Parathyroid adenoma (tissue), 2 donors: ENCODE measurements around the gene IFRD2.
"Not testable (repeated sequence)": the region's sequence is repeated elsewhere in the genome, so short reads cannot be mapped to it uniquely, and the experiment has no call there.

Source experiments
- H2AFZ ChIP-seq: fragments of 300-600 bp; sonication (generic); one replicate; pipeline ENCODE4 v1.7.0; 2017; ENCODE audit warnings: antibody characterized with exemption, mild to moderate bottlenecking
- H3K27ac ChIP-seq: fragments of 300-600 bp; sonication (generic); one replicate; pipeline ENCODE4 v1.7.0; 2017
- H3K27me3 ChIP-seq: fragments of 300-600 bp; sonication (generic); one replicate; pipeline ENCODE4 v1.7.0; 2017; ENCODE audit warnings: low read length; ENCODE audit not compliant: control insufficient read depth, insufficient read depth
- H3K36me3 ChIP-seq: fragments of 300-600 bp; sonication (generic); one replicate; pipeline ENCODE4 v1.7.0; 2017; ENCODE audit warnings: low read length; ENCODE audit not compliant: control insufficient read depth, insufficient read depth
- H3K4me1 ChIP-seq: fragments of 300-600 bp; sonication (generic); one replicate; pipeline ENCODE4 v1.7.0; 2017; ENCODE audit warnings: control low read depth
- H3K4me2 ChIP-seq: fragments of 300-600 bp; sonication (generic); one replicate; pipeline ENCODE4 v1.7.0; 2017; ENCODE audit warnings: low read length
- H3K4me3 ChIP-seq: fragments of 300-600 bp; sonication (generic); one replicate; pipeline ENCODE4 v1.7.0; 2017; ENCODE audit warnings: low read depth, low read length
- H3K79me2 ChIP-seq: fragments of 300-600 bp; sonication (generic); one replicate; pipeline ENCODE4 v1.7.0; 2017; ENCODE audit warnings: control low read depth
- H3K9ac ChIP-seq: fragments of 300-600 bp; sonication (generic); one replicate; pipeline ENCODE4 v1.7.0; 2017; ENCODE audit warnings: mild to moderate bottlenecking
- H3K9me3 ChIP-seq: fragments of 300-600 bp; sonication (generic); one replicate; pipeline ENCODE4 v1.7.0; 2017; ENCODE audit warnings: low read length; ENCODE audit not compliant: control insufficient read depth
- TF ChIP-seq, protein P1 (sequence below): fragments of 300-600 bp; sonication (generic); IDR thresholded peaks from one replicate; pipeline ENCODE4 v1.7.0; 2017; ENCODE audit warnings: antibody characterized with exemption, mild to moderate bottlenecking
- donor health status: primary hyperparathyroidism.

The IFRD2 gene

DNA sequence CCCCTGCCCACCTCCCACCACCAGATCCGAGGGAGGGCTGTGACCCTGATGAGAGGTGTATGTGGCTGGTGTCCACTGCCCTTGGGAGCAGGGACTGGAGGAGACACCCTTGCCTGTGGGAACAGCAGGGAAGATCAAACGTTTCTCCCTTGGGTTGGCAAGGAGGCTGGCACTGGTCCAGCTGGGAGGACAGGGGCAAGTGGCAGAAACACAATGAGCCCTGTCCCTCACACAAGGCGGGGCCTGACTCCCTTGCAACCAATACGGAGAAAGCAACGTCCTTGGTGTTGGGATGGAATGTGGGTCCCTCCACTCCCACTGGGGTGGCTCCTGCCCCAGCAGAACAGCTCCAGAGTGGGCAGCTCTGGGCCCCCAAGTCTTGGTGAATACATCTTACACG is 25.1 kb upstream of the IFRD2 start:
- H3K4me1 ChIP-seq = peaks cover 33% of the 10 kb centered on the region
- H3K9me3 ChIP-seq = no peaks in the 10 kb centered on the region
- H3K27me3 ChIP-seq = no peaks in the 10 kb centered on the region
- H3K9ac ChIP-seq = no peak overlapping the region
- H3K36me3 ChIP-seq = no peaks in the 10 kb centered on the region
- peaks cover 7% of the 10 kb centered on the region for H3K79me2 ChIP-seq
- H3K4me3 ChIP-seq = no peak overlapping the region
- peak overlapping the region; percentile 51 for H3K27ac ChIP-seq
- H2AFZ ChIP-seq = no peak overlapping the region
- TF ChIP-seq, protein P1, sequence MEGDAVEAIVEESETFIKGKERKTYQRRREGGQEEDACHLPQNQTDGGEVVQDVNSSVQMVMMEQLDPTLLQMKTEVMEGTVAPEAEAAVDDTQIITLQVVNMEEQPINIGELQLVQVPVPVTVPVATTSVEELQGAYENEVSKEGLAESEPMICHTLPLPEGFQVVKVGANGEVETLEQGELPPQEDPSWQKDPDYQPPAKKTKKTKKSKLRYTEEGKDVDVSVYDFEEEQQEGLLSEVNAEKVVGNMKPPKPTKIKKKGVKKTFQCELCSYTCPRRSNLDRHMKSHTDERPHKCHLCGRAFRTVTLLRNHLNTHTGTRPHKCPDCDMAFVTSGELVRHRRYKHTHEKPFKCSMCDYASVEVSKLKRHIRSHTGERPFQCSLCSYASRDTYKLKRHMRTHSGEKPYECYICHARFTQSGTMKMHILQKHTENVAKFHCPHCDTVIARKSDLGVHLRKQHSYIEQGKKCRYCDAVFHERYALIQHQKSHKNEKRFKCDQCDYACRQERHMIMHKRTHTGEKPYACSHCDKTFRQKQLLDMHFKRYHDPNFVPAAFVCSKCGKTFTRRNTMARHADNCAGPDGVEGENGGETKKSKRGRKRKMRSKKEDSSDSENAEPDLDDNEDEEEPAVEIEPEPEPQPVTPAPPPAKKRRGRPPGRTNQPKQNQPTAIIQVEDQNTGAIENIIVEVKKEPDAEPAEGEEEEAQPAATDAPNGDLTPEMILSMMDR = no peak
- H3K4me2 ChIP-seq = no peak overlapping the region

DNA sequence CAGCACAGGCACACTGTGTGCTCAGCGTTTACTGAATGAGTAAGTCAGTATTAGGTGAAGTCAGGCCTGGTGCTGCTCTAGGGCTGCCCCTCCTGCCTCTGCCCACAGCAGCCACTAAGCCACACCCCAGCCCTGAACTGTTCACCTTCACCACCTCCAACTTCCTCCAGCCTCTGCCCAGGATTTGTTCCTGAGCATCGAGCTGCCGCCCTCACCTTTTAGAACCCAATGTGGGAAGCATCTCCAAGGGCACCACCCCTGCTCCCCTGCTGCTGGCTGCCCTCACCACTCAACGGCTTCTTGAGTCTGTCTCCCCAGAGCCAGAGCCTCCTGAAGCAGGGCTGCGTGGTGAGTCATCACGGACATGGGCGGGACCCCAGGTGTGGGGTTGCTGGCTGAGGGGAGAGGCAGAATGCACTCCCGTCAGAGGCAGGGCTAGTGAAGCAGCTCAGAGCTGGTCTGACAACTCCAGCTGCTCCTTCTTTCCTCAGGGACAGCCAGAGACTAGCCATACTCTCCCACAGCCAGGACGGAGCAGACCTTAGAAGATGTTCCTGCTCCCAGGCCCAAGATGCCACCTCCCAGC is 24.5 kb upstream of the IFRD2 start:
- H3K4me1 ChIP-seq = peaks cover 28% of the 10 kb centered on the region
- H3K79me2 ChIP-seq = peaks cover 7% of the 10 kb centered on the region
- peak overlapping the region; percentile 51 for H3K27ac ChIP-seq
- TF ChIP-seq, protein P1 = no peak
- no peaks in the 10 kb centered on the region for H3K27me3 ChIP-seq
- H2AFZ ChIP-seq = no peak overlapping the region
- no peaks in the 10 kb centered on the region for H3K9me3 ChIP-seq
- no peak overlapping the region for H3K9ac ChIP-seq
- H3K4me3 ChIP-seq = no peak overlapping the region
- H3K4me2 ChIP-seq = no peak overlapping the region
- no peaks in the 10 kb centered on the region for H3K36me3 ChIP-seq

DNA sequence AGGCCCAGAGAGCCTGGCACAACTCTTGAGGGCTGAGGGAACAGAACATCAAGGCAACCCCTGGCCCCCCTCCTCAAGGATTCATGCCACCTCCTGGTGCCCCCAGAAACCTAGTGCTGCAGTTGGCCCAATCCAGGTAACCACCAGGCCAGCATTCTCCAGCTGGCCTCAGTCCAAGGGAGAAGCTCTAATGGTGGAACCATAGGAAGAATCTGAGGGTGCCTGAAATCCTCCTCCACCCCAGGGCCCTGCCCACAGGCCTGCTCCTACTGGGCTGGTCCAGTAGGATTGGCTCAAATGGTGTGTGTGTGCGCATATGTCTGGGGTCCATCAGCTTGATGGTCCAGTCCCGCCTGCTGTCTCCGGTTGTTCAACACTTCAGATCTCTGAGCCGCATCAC is 22.6 kb upstream of the IFRD2 start:
- Histone ChIP-seq H3K4me1 (peaks cover 22% of the 10 kb centered on the region), H3K4me2 (no peak overlapping the region), H2AFZ (no peak overlapping the region), H3K9me3 (no peaks in the 10 kb centered on the region), H3K36me3 (no peaks in the 10 kb centered on the region), H3K9ac (no peak overlapping the region), H3K4me3 (no peak overlapping the region), H3K27ac (no peak overlapping the region), H3K79me2 (peaks cover 7% of the 10 kb centered on the region), H3K27me3 (no peaks in the 10 kb centered on the region)
- TF ChIP-seq, protein P1 = no peak

DNA sequence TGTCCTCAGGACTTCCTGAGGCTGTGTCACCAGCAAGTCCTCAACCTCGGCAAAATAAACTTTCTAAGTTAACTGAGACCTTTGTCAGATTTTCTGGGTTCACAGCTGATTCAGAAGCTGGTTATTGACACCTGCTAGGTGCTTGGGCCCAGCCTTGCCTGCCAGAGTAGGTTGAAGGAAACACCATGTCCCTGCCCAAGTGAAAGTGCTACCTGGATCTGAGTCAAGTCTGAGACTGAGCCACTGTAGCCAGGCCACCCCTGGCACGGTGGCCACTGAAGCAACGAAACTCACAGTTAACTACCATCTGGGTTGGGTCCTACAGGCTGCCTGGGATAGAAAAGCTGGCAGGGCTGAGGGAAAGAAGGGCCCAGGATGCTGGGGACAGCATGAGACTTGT is 22.1 kb upstream of the IFRD2 start:
- Histone ChIP-seq H3K79me2 (peaks cover 6% of the 10 kb centered on the region), H3K4me3 (no peak overlapping the region), H3K36me3 (no peaks in the 10 kb centered on the region), H3K27ac (peak overlapping the region; percentile 37), H3K4me1 (peaks cover 20% of the 10 kb centered on the region), H3K9ac (no peak overlapping the region), H2AFZ (no peak overlapping the region), H3K9me3 (no peaks in the 10 kb centered on the region), H3K4me2 (no peak overlapping the region), H3K27me3 (no peaks in the 10 kb centered on the region)
- TF ChIP-seq, protein P1 = no peak

DNA sequence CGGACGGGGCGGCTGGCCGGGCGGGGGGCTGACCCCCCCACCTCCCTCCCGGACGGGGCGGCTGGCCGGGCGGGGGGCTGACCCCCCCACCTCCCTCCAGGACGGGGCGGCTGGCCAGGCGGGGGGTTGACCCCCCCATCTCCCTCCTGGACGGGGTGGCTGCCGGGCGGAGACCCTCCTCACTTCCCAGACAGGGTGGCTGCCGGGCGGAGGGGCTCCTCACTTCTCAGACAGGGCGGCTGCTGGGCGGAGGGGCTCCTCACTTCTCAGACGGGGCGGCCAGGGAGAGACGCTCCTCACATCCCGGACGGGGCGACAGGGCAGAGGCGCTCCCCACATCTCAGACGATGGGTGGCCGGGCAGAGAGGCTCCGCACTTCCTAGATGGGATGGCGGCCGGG is 19.8 kb upstream of the IFRD2 start:
- not testable (repeated sequence) for H3K27me3 ChIP-seq, H3K4me3 ChIP-seq, H3K27ac ChIP-seq, H3K79me2 ChIP-seq, H3K9me3 ChIP-seq, H2AFZ ChIP-seq, H3K9ac ChIP-seq, H3K36me3 ChIP-seq, H3K4me2 ChIP-seq
- peaks cover 14% of the 10 kb centered on the region for H3K4me1 ChIP-seq
